GM12872 (cell line): ENCODE results near the gene ETHE1.

ENCODE experiments used
- CTCF ChIP-seq: IDR thresholded peaks from 3 replicates; pipeline ENCODE4 v1.5.1; 2011; ENCODE audit warnings: low read depth, mild to moderate bottlenecking, low read length, moderate library complexity; ENCODE audit not compliant: insufficient read depth

Gene ETHE1

DNA sequence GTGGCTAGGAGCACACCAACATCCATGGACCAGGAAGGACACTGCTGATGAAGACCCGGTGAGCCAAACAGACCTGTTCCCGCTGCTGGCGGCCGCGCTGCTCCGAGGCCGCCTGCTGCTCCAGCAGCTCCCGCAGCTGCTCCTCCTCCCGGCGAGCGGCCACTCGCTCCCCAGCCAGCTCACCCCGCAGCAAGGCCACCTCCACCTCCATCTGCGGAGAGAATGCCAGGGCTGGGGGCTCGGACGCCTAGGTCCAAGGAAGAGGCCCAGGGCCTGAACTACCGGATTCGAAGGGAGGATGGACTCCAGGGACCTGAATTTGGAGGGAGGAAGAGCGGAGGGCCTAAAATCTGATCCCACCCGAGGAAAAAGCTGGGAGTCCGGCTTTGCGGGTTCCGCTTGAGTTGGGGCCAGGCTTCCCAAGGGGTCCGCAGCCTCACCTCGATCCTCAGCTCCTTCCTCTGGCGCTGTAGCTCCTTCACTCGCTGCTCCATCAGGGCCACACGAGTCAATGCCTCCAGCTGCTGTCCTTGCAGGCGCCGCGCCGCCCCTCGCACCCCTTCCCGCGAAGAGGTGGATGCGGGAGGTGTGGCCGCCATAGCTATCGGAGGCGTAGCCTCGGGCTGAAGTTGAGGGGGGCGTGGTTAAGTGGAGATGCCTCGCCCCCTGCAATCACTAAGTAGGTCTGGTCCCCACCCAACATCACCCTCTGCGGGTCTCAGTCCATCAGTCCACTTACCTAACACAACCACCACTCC lies 25.2 kb downstream of the ETHE1 start:
- no peak for TF ChIP-seq CTCF

GRCh38 chr19:43499042-43499441 lies 28.0 kb downstream of the ETHE1 start:
- TF ChIP-seq CTCF, result no peak

GRCh38 chr19:43498233-43498842 lies 28.7 kb downstream of the ETHE1 start:
- TF ChIP-seq CTCF, result no peak

DNA sequence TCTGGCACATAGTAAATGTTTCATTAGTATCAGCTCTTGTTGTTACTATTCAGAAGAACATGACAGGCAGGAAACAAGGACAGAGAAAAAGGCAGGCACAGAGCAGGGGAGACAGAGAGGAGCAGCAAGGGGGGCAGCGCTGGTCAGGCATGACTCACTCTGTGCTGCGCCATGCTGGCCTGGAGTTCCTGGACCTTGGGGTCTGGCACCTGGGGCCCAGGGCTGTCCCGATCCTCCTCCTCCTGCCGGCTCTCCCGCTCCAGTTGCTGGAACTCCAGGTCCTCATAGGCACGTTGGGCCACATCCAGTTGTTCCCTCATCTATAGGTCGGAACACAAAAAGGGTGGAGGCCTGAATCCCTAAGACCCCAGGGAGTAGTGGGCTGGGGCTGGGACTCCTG lies 30.0 kb downstream of the ETHE1 start:
- TF ChIP-seq CTCF, result no peak

GRCh38 chr19:43495082-43495481 lies 31.9 kb downstream of the ETHE1 start:
- TF ChIP-seq CTCF, result no peak

DNA sequence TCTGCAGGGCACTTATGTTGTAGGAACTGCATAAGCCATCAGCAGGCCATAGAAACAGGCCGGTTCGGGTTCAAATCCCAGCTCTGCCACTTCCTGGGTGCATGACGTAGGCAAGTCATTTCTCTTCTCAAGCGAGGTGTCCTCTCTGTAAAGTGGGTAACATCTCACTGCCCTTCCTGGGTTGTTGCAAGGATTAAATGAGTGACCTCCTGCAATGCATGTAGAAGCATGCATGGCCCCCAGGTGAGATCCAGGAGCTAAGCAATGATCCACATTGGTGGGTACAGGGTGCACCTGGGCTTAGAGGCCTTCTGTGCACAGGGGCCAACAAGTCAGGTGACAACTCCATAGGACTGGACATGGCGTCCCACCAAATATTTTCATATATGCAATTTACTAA lies 36.2 kb downstream of the ETHE1 start:
- no peak for TF ChIP-seq CTCF

DNA sequence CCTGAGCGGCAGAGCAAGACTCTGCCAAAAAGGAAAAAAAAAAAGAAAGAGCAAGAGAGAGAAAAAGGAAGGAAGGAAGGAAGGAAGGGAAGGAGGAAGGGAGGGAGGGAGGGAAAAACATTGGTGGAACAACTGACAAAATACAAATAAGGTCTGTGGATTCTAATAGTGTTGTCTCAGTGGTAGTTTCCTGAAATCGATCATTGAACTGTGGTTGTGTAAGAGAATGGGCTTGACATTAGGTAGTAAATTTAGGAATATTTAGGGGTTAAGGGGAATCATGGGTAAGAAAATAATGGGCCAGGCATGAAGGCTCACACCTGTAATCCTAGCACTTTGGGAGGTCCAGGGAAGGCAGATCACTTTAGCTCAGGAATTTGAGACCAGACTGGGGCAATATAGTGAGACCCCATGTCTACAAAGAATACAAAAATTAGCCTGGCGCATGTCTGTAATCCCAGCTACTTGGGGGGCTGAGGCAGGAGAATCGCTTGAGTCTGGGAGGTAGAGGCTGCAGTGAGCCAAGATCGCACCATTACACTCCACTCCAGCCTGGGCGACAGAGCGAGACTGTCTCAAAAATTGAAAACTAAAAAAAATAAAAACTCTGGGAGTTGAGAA lies 36.9 kb downstream of the ETHE1 start:
- no peak for TF ChIP-seq CTCF
